Dermis microvascular lymphatic vessel endothelial cell (primary cell): ENCODE measurements around the gene TMPRSS3. TPM values are rescaled to one million over a fixed set of nuclear protein-coding genes. Genes with fewer than 3 reads are reported as not detected.
A peak's percentile ranks its signal among the peaks of the same experiment; 100 is the strongest.
"Not testable (repeated sequence)": the region's sequence is repeated elsewhere in the genome, so short reads cannot be mapped to it uniquely, and the experiment has no call there.

ENCODE experiments used
- DNase-seq, 2 donors: peaks; one replicate each; pipeline versions ENCODE4 v3.0.0 to v3.0.0-alpha.2; 2010; ENCODE audit warnings: low read depth in 2 of 2
- total RNA-seq: library from RNA; depleted of rRNA; stranded (reverse); fragments of >200 nt; gene quantifications from 2 replicates; pipeline ENCODE4 v1.2.1, GENCODE V29; 2014

Gene TMPRSS3
- total RNA-seq, 1 donor from 2014 or later: under 0.01 TPM

- not testable (repeated sequence) for DNase-seq
These were observed 12.9 kb upstream of the TMPRSS3 start for GRCh38 chr21:42408718-42409117.

- no peak for DNase-seq
These were observed 11.6 kb upstream of the TMPRSS3 start for GRCh38 chr21:42407476-42407875.

- no peak for DNase-seq
These were observed 11.0 kb upstream of the TMPRSS3 start for GRCh38 chr21:42406866-42407265.

GRCh38 chr21:42406201-42406621 lies 10.4 kb upstream of the TMPRSS3 start:
- DNase-seq: no peak

- DNase-seq: no peak
These were observed 9.5 kb upstream of the TMPRSS3 start for GRCh38 chr21:42405064-42406013.

- DNase-seq: no peak
These were observed 8.7 kb upstream of the TMPRSS3 start for GRCh38 chr21:42404539-42404938.

- DNase-seq: no peak
These were observed 7.9 kb upstream of the TMPRSS3 start, which contains the start of gene UBASH3A for GRCh38 chr21:42403611-42404231. UBASH3A (plus strand) TSS chr21:42403902; CDS start chr21:42403946, 44 bp downstream.

GRCh38 chr21:42401820-42402251 lies 6.0 kb upstream of the TMPRSS3 start:
- DNase-seq: no peak

GRCh38 chr21:42401154-42401553 lies 5.3 kb upstream of the TMPRSS3 start:
- no peak for DNase-seq

GRCh38 chr21:42400525-42400924 lies 4.7 kb upstream of the TMPRSS3 start:
- DNase-seq: no peak

- DNase-seq: no peak
These were observed 2.7 kb upstream of the TMPRSS3 start for GRCh38 chr21:42398436-42399028.

- DNase-seq: no peak
These were observed 2.0 kb upstream of the TMPRSS3 start for GRCh38 chr21:42397746-42398394.

GRCh38 chr21:42396799-42397745 lies 1.2 kb upstream of the TMPRSS3 start:
- no peak for DNase-seq

GRCh38 chr21:42395302-42395701 lies 550 bp downstream of the TMPRSS3 start:
- no peak for DNase-seq

- no peak for DNase-seq
These were observed 2.4 kb downstream of the TMPRSS3 start for GRCh38 chr21:42393443-42393950.

GRCh38 chr21:42392731-42393442 lies 3.0 kb downstream of the TMPRSS3 start:
- DNase-seq: peak; percentile 16 to 78

GRCh38 chr21:42391297-42391696 lies 4.6 kb downstream of the TMPRSS3 start:
- no peak for DNase-seq

GRCh38 chr21:42390696-42391095 lies 5.2 kb downstream of the TMPRSS3 start:
- DNase-seq: no peak

- DNase-seq: no peak
These were observed 5.7 kb downstream of the TMPRSS3 start for GRCh38 chr21:42390193-42390592.

GRCh38 chr21:42389449-42389835 lies 6.4 kb downstream of the TMPRSS3 start:
- DNase-seq: no peak
